GM12872 (cell line): Measurements from ENCODE around the gene CGB3.
"Not testable (repeated sequence)": the region's sequence is repeated elsewhere in the genome, so short reads cannot be mapped to it uniquely, and the experiment has no call there.

Experiments used
- TF ChIP-seq, protein P1 (sequence below): IDR thresholded peaks from 3 replicates; pipeline ENCODE4 v1.5.1; 2011; ENCODE audit warnings: low read depth, mild to moderate bottlenecking, low read length, moderate library complexity; ENCODE audit not compliant: insufficient read depth

The CGB3 gene

DNA sequence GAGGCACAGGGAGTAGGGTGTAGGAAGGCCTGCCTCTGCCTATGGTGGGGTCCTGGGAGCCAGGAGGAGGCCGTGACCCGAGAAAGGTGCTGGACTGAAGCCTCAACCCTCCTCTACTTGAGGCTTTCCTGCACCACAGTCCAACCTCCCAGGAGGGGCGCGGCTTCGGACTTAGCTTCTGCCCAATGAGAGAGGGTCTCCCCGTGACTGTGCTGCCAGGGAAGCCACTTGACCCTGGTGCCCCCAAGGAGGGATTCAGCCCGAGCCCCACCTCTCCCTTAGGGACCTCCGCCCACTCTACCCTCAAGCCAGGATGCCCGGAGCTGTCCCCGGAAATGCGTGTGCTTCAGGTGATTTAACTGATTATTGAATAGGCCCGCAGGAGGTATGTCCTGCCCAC lies 24.9 kb upstream of the CGB3 start, which contains the start of gene CGB8:
TSS of gene CGB8 (minus strand) at position 101 of the 400 bp plus-strand sequence. CDS start 372 bp downstream, outside the sequence.
- TF ChIP-seq, protein P1, sequence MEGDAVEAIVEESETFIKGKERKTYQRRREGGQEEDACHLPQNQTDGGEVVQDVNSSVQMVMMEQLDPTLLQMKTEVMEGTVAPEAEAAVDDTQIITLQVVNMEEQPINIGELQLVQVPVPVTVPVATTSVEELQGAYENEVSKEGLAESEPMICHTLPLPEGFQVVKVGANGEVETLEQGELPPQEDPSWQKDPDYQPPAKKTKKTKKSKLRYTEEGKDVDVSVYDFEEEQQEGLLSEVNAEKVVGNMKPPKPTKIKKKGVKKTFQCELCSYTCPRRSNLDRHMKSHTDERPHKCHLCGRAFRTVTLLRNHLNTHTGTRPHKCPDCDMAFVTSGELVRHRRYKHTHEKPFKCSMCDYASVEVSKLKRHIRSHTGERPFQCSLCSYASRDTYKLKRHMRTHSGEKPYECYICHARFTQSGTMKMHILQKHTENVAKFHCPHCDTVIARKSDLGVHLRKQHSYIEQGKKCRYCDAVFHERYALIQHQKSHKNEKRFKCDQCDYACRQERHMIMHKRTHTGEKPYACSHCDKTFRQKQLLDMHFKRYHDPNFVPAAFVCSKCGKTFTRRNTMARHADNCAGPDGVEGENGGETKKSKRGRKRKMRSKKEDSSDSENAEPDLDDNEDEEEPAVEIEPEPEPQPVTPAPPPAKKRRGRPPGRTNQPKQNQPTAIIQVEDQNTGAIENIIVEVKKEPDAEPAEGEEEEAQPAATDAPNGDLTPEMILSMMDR, result not testable (repeated sequence)

DNA sequence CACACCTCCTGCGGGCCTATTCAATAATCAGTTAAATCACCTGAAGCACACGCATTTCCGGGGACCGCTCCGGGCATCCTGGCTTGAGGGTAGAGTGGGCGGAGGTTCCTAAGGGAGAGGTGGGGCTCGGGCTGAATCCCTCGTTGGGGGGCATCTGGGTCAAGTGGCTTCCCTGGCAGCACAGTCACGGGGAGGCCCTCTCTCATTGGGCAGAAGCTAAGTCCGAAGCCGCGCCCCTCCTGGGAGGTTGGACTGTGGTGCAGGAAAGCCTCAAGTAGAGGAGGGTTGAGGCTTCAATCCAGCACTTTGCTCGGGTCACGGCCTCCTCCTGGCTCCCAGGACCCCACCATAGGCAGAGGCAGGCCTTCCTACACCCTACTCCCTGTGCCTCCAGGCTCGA lies 19.4 kb upstream of the CGB3 start, which contains the start of gene CGB5:
TSS of gene CGB5 (plus strand) at position 301 of the 400 bp plus-strand sequence. CDS start 362 bp downstream, outside the sequence.
- TF ChIP-seq, protein P1, result not testable (repeated sequence)

DNA sequence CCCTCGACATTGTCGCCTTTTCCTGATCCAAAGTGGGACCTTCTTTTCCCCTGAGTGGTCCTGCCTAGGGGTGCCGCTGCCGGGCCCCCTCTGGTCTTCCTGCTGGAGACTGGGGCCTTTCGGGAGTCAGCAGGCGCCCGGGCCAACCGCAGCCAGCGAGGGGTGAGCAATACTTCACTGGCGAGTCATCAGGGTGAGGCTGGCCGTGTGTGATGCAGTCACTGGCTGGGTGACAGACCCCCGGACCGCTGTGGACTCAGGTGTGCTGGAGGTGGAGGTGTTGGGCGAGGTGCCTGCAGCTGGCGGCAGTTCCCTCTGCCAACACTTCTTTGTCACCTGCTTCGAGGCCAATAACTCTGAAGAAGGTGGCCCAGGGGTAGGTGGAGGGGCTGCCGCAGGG lies 18.0 kb upstream of the CGB3 start:
- TF ChIP-seq, protein P1, result no peak

DNA sequence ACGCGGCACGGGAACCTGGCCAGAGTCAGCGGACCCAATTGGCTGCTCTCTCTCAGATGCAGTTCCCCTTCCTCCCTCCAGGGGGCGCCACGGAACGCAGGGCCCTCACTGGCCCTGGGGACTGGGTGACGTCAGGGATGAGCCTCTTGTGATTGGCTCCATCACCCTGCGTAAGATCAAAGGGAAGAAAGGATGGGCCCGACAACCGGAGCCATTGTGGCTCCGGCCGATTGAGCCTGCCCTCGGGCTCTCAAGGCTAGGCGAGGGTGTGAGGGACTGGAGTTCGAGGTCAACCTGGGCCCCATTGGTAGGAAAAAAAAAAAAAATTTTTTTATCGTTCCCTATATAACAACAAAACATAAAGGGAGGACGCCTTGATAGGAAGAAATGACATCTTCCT lies 12.7 kb upstream of the CGB3 start, which contains the start of gene CGB1:
TSS of gene CGB1 (minus strand) at position 81 of the 400 bp plus-strand sequence. CDS start 184 bp downstream, outside the sequence.
- TF ChIP-seq, protein P1, result peak; percentile 71

DNA sequence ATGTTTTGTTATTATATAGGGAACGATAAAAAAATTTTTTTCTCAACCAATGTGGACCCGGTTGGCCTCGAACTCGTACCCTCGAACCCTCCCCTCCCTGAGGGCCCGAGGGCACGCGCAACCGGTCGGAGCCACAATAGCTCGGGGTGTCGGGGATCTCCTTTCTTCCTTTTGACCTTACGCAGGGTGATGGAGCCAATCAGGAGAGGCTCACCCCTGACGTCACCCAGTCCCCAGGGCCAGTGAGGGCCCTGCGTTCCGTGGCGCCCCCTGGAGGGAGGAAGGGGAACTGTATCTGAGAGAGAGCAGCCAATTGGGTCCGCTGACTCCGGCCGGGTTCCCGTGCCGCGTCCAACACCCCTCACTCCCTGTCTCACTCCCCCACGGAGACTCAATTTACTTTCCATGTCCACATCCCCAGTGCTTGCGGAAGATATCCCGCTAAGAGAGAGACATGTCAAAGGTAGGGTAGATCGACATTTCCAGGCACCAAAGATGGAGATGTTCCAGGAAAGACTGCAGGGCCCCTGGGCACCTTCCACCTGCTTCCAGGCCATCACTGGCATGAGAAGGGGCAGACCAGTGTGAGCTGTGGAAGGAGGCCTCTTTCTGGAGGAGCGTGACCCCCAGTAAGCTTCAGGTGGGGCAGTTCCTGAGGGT lies 7.6 kb upstream of the CGB3 start, which contains the start of gene CGB2:
TSS of gene CGB2 (plus strand) at position 249 of the 660 bp plus-strand sequence. CDS start at position 455, 206 bp downstream.
- TF ChIP-seq, protein P1, result peak; percentile 50; the same call in 2 of the 3 replicates

DNA sequence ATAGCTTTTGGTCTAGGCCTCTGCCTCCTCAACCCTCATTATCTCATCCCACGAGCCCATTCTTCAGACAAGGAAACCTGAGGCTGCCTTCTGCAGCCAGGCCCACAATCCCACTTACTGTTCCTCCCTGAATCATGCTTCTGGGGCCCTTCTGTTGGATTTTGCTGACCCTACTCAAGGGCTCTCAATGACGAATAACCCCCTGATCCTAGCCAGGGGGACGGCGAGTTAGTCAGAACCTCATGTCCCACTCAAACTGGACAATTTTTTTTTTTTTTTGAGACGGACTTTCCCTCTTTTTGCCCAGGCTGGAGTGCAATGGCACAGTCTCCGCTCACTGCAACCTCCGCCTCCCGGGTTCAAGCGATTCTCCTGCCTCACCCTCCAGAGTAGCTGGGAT lies 2.0 kb downstream of the CGB3 start:
- TF ChIP-seq, protein P1, result no peak

DNA sequence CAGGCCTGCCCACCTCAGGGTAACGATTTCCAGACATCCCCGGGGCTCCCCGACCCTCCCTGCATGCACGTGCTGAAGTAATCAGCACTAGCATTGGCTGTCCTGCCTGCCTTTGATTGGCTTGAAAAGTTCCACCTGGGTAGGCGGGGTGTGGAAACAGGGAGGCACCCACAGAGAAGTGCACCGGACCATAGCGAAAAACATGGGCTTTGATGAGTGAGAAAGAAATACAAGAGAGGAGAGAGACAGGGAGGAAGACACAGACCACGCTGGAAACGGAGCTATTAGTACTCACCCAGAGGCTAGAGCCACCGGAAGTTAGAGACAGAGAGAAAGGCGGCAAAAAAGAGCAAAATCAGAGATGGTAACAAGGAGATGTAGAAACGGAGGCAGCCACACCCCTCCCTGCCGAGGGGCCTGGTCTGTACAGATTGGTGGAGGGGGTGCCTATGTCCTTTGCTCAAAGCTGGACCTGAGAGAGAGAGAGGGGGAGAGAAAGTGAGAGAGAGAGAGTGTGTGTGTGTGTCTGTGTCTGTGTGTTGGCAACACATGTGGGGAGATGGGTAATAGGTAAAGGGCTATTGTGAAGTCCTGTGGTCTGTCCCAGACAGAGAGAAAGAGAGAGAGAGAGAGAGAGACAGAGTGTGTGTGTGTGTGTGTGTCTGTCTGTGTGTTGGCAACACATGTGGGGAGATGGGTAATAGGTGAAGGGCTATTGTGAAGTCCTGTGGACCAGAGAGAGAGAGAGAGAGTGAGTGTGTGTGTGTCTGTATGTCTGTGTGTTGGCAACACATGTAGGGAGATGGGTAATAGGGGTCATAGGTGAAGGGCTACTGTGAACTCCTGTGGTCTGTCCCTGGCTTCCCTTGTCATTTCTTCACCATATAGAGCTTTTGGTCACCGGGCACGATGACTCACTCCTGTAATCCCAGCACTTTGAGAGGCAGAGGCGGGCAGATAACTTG lies 2.9 kb downstream of the CGB3 start:
- TF ChIP-seq, protein P1, result no peak
